HG03460 (cell line): ENCODE results near the gene SYTL3.
"Not testable (repeated sequence)": the region's sequence is repeated elsewhere in the genome, so short reads cannot be mapped to it uniquely, and the experiment has no call there.

Experiments used
- ATAC-seq: cut with Tn5 transposase; IDR thresholded peaks from one replicate; pipeline ENCODE4 v1.9.1; 2021; ENCODE audit not compliant: unreplicated experiment

SYTL3 gene

DNA sequence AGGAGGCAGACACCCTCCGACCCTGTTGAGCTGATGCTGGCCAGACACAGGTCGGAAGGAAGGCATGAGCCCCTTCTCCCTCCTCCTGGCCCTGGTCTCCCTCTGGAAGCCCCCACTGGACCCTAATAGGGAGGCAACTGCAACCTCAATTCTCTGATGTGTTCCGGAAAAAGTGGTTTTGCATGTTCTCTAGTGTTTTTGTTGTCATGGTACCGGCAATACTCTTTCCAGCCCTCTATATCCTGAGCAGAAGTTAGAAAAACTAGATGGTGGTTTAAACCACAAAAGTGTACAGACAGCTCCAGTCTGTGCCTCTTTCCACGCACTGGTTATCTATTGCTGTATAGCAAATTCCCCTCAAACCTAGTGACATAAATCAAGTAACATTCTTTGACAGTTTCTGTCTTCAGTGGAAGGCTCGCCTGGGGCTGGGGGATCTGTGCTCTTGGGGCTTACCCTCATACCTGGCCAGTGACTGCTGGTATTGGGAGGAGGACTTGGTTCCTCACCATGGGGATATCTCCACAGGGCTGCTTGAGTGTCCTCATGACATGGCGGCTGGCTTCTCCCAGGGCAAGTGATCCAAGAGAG lies 37.0 kb downstream of the SYTL3 start:
- ATAC-seq = peak; percentile 83

DNA sequence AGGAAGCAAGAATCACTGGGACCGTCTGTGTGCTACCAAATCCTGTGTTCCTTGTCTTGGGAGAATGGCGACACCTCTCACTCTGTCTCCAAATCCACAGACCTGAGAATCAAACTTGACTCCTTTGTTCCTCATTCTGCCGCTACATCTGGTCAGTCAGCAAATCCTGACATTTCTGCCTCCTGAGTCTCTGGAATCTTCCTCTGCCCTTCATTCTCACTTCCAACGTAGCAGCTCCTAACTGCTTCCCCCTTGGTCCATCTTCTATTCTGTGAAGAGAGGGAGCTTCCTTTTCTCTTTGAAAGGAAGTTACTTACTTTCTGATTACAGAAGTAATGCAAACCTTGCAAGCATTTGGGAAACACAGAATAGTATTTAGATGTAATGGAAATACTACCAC lies 37.7 kb downstream of the SYTL3 start:
- no peak for ATAC-seq

DNA sequence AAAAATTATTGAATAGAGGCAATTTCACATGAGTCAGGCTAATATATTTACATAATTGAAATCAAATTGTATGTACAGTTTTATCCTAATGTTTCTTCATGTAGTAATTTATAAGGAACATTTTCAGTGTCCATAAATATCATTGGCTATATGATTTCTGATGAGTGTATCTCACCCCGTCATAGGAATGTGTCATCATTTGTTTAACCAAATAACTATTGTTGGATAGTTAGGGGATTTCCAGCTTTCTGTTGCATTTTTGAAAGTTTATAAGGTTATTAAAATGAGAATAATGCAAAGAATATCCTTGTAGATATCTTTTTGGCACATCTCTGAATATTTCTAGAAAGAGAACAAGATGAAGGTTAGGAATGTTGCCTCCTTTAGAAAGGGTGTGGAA lies 39.0 kb downstream of the SYTL3 start:
- no peak for ATAC-seq

DNA sequence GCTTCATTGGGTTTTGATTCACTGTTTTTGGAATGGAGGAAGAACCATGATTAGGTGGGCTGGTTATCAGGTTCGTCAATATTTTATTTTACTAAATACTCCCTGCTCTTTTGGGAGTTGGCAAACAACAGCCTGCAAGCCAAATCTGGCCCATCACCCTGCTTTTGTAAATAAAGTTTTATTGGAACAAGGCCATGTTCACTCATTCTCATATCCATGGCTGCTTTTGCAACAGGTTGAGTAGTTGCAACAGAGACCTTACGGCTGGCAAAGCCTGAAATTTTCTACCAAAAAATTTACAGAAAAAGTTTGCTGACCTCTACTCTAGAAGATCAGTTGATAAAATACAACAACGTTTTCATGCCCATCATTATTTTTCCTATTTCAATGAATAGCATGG lies 45.1 kb downstream of the SYTL3 start:
- ATAC-seq = no peak

DNA sequence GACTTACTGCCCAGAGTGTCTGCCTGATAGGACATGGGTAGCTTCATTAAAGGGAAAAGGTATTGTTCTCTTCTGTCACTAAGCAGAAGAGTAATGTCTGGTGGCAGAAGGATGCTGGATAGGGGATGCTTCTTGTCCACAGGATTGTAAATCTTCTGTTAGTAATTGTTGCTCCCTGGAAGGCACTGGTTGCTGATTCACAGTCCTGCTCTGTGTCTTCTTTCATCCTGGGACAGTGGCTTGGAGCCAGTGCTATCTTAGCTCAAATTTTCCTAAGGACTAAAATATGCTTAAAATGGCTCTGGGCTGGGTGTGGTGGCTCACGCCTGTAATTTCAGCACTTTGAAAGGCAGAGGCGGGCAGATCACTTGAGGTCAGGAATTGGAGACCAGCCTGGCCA lies 48.0 kb downstream of the SYTL3 start:
- no peak for ATAC-seq

DNA sequence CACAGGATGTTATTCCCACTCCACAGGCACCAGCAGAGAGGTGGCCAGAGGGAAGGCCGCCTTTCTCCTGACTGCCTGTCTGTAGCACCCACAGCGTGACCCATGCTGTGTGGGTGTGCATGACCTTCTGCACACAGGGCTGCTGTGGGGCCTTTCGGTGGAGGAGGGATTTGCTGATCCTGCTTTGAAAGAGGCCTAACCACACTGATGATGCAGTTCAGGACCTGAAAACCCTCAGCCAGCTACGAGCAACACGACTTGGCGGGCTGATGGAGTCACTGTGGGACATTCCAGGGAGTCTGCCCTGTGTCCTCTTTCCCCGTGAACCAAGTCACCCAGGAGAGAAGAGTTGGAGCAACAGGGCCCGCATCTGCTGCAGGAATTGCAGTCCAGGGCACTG lies 49.1 kb downstream of the SYTL3 start:
- no peak for ATAC-seq

DNA sequence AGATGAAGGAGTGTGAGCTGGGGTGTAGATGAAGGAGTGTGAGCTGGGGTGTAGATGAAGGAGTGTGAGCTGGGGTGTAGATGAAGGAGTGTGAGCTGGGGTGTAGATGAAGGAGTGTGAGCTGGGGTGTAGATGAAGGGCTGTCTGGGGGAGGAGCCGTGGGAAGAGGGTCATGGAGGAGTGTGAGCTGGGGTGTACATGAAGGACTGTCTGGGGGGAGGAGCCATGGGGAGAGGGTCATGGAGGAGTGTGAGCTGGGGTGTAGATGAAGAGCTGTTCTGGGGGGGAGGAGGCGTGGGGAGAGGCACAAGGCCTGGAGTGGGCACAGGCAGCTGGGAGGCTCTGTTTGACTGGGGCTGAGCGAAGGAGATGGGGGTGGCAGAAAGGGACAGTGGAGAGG lies 51.4 kb downstream of the SYTL3 start:
- not testable (repeated sequence) for ATAC-seq

DNA sequence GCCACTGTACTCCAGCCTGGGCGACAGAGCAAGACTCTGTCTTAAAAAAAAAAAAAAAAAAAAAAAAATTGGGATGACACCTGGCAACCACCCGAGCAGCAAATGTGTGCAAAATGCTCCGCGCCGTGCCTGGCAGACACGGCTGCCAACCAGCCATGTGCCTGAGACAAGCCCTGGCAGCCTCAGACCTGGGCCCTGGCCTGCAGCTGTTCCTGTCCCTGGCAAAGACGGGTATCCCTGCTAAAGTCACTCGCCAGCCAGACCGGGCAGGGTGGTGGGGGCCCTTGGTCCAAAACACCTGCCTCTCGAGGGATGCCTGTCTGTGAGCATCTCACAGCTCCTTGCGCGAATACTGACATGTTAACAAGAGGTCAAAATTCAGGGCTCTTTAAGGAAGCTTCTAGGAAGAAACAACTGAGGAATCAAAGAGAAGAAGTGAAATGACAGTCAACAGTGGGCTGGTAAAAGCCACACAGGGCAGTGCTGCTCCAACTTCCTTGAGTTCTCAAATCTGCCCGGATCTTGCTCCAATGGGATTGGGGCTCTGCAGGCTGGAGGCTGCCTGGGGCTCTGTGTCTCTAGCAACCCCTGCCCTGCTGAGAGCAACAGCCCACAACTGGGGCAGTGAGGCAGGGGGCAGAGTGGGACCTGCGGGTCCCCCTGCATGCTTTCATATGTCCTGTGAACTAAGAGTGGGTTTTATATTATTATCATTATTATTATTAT lies 53.4 kb downstream of the SYTL3 start:
- no peak for ATAC-seq

DNA sequence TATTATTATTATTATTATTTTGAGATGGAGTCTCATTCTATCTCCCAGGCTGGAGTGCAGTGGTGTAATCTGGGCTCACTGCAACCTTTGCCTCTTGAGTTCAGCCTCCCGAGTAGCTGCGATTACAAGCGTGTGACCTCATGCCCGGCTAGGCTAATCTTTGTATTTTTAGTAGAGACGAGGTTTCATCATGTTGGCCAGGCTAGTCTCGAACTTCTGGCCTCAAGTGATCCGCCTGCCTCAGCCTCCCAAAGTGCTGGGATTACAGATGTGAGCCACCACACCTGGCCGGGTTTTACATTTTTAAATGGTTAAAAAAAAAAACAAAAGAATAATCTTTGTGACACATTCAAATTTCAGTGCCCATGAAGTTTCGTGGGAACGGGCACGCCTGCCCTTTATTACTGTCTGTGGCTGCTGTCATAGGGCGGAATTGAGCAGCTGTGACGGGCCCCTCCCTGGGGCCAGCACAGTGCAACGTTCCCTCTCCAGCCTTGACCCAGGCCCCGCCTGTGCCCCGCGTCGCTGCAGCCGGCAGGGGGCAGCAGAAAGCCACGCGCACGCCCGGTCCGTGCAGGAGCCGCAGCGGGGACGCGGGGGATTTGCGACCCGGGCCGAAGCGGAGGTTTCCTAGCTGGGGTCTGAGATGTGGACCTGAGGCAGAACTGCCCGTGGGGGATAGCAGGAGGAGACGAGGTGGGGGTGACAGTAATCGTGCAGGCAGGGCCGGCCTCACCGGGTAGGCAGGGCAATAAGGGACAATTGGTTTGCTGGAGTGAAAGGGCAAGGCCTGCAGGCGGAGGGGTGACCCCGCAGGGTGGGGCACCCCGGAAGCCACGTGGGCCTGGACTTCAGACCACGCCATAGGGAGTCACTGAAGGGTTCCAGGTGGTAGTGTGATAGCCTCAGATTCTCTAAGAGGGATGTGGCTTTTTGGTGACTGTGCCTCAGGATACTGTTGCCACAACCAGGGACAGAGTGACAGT lies 54.3 kb downstream of the SYTL3 start:
- peak; percentile 93 for ATAC-seq

DNA sequence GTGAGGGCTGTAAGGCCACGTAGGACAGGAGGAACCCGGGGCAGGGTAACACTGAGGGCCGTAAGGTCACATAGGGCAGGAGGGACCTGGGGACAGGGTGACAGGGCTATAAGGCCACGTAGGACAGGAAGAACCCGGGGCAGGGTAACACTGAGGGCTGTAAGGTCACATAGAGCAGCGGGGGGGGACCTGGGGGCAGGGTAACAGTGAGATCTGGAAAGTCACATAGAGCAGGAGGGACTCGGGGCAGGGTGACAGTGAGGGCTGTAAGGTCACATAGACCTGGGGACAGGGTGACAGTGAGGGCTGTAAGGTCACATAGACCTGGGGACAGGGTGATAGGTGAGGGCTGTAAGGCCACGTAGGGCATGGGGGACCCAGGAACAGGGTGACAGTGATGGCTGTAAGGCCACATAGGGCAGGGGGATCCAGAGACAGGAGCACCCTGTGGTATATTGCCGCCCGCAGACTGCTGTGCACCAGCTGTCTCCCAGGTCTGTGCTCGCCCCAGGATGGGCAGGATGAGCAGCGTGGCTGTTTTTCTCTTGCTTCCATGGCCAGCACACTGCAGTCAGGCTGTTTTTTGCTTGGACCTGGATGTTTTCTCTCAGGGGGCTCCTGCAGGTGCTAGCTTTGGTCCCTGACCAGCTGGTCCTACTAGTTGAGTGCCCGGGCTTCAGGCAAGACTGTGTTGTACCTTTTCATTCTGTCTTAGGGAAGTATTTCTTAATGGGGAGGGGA lies 55.7 kb downstream of the SYTL3 start:
- ATAC-seq = no peak

DNA sequence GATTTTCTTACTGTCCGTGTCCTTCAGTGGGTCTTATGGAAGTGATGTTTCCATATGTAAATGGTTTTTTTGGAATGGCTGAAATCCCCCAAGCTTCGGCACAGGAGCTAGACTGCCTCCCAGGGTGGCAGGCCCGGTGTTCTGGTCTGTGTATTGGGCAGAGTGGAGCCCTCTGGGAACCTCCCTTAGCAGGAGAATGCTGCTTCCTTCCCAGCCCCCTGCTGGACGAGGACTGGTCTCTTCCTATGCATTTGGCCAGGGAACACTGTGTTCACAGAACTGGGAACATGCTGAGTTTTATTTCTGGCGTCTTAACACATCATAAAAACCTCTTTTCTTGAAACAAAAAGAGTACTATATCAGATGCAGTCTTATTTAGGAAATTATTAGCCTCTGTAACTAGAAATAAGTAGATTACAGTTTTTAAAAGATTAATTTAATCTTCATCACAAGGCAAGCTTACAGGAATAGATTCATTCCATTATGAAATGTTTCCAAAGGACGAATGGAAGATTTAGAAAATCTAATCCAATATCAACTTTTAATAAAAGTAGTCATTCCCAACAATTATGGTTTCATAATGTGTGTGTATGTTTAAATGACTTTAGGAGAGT lies 56.6 kb downstream of the SYTL3 start:
- ATAC-seq = no peak

DNA sequence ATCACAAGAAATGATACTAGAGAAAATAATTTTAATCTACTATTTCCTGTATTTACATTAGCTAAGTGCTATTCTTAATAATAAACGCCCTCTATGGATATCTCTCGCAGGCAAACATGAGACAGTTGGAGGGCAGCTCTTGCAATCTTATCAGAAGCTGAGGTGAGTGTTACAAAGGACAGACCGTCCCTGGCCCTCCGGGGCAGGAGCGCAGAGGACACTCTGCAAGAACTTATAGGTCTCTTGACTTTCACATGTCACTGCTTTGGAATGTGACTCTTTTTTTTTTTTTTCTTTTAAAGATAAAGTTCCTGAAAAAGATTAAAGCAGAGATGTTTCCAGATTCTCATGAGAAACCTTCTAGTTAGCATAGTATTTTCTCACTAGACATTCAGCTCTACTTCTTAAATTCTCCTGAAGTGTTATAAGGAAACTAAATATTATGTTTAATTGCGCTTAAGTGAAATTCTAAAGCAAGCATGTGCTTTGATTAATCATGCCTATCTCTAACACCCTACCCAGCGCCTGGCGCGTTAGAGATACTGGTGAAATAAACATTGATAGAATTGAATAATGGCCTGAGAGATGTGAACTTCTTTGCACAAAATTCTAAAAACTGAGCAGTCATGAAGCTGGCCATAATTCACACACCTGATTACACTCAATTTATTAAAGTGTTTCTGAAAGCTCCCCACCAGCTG lies 57.4 kb downstream of the SYTL3 start:
- no peak for ATAC-seq

DNA sequence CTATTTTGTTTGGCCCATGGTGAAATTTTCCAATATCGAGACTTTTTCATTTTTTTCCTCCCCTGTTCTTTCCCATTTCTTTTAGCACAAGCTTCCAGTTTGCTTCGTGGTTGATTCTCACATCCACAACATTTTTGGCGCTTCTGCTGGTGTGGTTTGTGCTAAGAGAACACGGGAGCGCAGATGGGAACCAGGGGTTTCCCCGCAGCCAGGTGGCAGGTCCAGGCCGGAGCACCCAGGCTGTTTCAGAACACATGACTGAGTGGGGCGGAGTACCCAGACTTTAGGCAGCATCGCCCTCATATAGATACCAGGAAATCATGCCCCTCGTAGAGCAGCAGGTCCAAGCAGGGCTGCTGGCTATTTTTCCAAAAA lies 58.0 kb downstream of the SYTL3 start:
- no peak for ATAC-seq

DNA sequence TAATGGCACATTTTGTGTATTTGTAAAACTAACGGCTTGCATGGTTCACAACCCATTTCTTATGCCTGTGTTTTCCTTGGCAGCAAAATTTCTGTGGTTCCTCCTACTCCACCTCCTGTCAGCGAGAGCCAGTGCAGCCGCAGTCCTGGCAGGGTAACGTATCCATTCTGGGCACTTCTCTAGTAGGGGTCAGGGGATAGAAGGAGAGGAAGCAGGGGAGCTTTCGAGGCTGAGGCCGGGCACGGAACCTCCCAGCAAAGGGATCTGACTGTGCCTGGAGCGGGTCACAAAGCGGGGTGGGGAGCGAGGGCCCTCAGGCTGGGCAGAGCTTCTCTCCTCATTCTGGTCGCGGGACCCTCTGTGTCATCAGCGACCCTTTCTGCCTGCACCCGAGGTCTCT lies 58.4 kb downstream of the SYTL3 start:
- ATAC-seq = no peak

DNA sequence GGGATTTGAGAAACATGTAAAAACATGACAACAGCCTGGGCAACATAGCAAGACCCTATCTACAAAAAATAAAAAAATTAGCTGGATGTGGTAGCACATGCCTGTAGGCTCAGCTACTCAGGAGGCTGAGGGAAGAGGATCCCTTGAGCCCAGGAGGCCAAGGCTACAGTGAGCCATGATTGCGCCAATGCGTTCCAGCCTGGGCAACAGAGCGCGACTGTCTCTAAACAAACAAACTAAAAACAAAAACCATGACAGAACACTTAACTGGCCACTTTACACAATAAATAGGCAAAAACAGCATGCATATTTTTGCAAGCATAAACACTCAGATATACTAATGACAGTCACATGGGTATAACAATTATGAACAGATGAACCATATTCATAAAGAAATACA lies 60.0 kb downstream of the SYTL3 start:
- ATAC-seq = no peak

DNA sequence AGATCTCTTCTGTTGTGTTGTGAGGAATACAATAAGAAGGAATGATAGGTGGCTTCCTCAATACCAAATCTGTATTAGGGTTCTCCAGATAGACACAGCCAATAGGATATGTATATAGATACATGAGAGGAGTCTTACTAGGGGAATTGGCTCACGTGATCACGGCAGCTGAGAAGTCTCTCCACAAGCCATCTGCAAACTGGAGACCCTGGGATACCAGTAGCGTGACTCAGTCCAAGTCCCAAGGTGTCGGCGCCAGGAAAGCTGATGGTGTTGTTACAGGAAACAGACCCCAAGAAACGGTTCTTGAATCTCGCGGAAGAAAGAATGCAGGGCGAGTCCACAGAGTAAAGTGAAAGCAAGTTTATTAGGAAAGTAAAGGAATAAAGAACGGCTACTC lies 61.4 kb downstream of the SYTL3 start:
- ATAC-seq = no peak

DNA sequence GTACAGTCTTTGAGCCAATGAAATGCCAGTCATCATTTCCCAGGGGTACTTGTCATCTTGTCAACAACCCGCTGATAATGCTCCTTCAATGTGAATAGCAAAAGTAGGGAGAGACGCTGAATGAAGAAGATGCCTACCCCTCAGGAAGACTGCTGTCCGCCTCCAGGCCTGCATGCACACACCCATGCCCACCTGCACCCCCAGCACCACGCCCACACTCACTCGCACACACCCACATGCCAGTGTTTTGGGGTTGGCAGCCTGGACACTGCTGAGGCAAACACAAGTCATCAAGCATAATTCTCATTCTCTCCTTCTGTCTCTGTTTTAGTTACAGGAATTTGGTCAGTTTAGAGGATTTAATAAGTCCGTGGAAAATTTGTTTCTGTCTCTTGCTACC lies 63.6 kb downstream of the SYTL3 start:
- ATAC-seq = no peak

DNA sequence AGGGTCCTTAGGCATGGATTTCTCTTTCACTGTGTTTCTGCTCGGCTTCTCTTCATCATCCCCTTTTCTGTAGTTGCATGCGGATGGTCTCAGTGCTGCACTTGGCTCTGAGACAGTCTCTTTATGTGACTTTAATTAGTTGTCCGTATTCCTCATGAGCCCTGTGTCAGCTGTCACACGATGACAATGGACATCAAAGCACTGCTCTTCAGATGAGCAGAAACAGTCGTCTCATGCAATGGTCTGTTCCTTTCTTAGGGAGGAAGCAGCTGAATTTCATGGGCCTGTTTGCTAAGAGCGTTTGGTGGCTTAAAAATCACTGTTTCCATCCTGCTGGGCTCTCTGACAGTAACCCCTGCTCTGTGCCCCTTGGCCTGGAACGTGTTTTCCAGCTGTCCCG lies 64.9 kb downstream of the SYTL3 start:
- no peak for ATAC-seq

DNA sequence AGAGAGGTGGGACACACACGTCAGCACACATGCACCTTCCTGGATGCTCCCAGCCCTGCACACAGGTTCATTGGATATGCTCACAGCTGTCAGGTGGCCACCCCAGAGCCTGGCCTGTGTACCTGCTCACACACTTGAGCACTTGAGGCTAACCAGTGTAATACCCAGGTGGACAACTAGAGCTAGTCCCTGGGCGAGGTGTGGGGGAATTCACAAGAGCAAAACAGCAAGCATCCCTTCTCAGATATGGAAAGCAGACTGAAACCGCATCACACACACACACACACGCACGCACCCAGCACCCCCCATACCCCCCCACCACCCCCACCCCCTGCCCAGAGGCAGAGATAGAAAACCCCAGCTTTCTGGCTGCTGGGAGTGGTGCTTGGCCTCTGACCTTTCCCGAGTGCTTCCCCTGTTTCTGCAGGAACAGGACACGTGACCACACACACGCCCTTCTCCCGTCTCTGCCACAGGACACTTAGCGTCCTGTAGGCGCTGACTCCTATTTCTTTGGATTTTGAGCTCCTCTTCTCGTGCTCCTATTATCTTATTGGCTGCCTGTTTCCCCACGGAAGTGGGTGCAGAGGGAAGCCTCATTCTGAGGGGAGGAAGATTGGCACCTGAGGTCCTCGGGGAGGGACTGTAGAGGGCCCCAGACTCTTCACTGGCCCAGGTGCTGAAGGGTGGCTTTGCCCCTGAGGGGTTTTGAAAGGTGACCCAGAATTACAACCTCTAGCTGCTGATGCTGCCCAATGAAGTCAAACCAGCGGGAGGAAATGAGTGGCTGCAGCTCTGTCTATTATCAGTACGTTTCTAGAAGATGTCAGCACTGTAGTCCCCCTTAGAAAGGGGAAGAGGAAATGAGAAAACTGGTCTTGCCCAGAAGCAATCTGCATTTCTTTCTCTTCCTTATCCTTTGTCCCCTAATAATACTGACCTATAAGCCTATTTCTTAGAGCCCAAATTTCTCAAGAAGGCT lies 65.8 kb downstream of the SYTL3 start:
- ATAC-seq = peak; percentile 55
